GM12801 (cell line): Measurements from ENCODE around the gene RXFP1.

Experiments used
- TF ChIP-seq, protein P1 (sequence below): IDR thresholded peaks from one replicate; pipeline ENCODE4 v1.5.1; 2011; ENCODE audit warnings: control low read depth; ENCODE audit not compliant: insufficient read length; ENCODE audit errors: extremely low read depth

The RXFP1 gene

GRCh38 chr4:158597879-158598596 is 76.4 kb downstream of the RXFP1 start:
- TF ChIP-seq, protein P1, sequence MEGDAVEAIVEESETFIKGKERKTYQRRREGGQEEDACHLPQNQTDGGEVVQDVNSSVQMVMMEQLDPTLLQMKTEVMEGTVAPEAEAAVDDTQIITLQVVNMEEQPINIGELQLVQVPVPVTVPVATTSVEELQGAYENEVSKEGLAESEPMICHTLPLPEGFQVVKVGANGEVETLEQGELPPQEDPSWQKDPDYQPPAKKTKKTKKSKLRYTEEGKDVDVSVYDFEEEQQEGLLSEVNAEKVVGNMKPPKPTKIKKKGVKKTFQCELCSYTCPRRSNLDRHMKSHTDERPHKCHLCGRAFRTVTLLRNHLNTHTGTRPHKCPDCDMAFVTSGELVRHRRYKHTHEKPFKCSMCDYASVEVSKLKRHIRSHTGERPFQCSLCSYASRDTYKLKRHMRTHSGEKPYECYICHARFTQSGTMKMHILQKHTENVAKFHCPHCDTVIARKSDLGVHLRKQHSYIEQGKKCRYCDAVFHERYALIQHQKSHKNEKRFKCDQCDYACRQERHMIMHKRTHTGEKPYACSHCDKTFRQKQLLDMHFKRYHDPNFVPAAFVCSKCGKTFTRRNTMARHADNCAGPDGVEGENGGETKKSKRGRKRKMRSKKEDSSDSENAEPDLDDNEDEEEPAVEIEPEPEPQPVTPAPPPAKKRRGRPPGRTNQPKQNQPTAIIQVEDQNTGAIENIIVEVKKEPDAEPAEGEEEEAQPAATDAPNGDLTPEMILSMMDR, result no peak

- TF ChIP-seq, protein P1, result no peak
Observed at GRCh38 chr4:158599150-158599549, 77.5 kb downstream of the RXFP1 start.

- TF ChIP-seq, protein P1, result no peak
Observed at GRCh38 chr4:158599765-158600498, 78.2 kb downstream of the RXFP1 start.

- TF ChIP-seq, protein P1, result no peak
Observed at GRCh38 chr4:158604369-158604768, 82.7 kb downstream of the RXFP1 start.

DNA sequence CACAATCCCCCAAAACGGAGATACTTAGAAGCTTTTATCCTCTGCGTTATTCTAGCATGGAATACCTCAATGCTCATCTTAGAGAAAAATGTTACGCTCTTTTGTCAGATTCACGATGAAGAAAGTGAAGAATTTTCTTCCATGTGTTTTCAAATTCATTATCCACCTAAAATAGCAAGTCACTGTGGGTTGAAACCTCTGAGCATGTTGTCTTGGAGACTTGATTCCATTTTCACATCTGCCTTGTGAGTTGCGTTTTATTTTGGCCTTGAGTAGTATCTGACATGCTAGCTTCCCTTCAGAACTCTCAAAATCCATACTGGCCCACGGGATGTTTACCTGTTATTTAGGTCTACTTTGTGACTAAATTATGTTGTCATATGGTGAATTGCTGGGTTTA is 83.7 kb downstream of the RXFP1 start:
- TF ChIP-seq, protein P1, result no peak

GRCh38 chr4:158606969-158607368 is 85.3 kb downstream of the RXFP1 start:
- TF ChIP-seq, protein P1, result no peak

GRCh38 chr4:158609116-158609515 is 87.4 kb downstream of the RXFP1 start:
- TF ChIP-seq, protein P1, result no peak
